Iris pigment epithelial cell (primary cell): ENCODE results near the gene AGPS.

Experiments used
- DNase-seq: peaks from one replicate; pipeline ENCODE4 v3.0.0-alpha.2; 2011; ENCODE audit warnings: low read depth

AGPS gene

GRCh38 chr2:177589186-177589585 is 196.6 kb downstream of the AGPS start:
- DNase-seq, result no peak

GRCh38 chr2:177592397-177592796 is 199.8 kb downstream of the AGPS start:
- DNase-seq, result no peak

- DNase-seq, result no peak
Measured at GRCh38 chr2:177592945-177593344, 200.4 kb downstream of the AGPS start.

- DNase-seq, result no peak
Measured at GRCh38 chr2:177593402-177593801, 200.8 kb downstream of the AGPS start.
